ENCODE results near the gene DAPK1.

Gene DAPK1

GRCh38 chr9:87683751-87684626, 186.3 kb downstream of the DAPK1 start:
- DNase-seq (ENCODE audit: low read depth, low spot score), result no peak

GRCh38 chr9:87684627-87685219, 187.1 kb downstream of the DAPK1 start:
- DNase-seq (ENCODE audit: low read depth, low spot score), result peak; percentile 57

- DNase-seq (ENCODE audit: low read depth, low spot score), result no peak
Measured at GRCh38 chr9:87685441-87685840, 187.8 kb downstream of the DAPK1 start.

- no peak for DNase-seq (ENCODE audit: low read depth, low spot score)
Measured at GRCh38 chr9:87685871-87686519, 188.3 kb downstream of the DAPK1 start.

GRCh38 chr9:87686520-87687090, 188.9 kb downstream of the DAPK1 start:
- no peak for DNase-seq (ENCODE audit: low read depth, low spot score)

DNA sequence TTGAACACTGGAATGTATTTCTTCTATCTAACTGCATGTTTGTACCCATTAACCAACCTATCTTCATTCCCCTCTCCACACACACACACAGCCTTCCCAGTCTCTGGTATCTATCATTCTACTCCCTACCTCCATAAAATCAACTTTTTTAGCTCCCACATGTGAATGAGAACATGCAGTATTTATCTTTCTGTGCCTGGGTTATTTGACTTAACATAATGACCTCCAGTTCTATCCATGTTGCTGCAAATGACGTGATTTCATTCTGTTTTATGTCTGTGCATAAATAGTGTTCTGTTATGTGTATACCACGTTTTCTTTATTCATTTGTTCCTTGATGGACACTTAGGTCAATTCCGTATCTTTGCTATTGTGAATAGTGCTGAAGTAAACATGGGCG, 189.5 kb downstream of the DAPK1 start:
- DNase-seq (ENCODE audit: low read depth, low spot score), result no peak

DNA sequence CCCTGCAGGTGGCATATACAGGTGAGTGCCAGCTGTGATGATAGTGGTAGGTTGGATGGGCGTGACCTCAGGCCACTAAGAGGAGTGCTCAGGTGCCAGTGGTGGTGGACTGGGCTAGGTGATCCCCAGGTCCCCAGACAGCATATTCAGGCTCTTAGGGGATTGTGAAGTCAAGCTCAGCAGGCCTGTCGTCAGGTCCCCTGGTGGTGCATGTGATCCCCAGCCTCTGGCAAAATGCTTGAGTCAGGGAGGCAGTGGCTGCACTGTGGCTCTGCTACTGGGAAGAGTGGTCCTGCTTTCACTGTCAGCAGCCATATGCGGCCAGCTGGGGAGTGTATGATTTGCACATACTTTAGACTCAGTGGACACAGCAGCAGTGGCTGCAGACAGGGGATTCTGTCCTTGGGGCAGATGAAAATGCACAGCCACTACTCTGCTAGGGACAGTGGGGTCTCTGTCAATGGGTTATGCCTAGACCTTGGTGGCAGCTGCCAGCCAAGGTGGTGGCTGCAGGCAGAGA, 196.6 kb downstream of the DAPK1 start:
- no peak for DNase-seq (ENCODE audit: low read depth, low spot score)

- no peak for DNase-seq (ENCODE audit: low read depth, low spot score)
Measured at GRCh38 chr9:87695523-87695922, 197.9 kb downstream of the DAPK1 start.

- no peak for DNase-seq (ENCODE audit: low read depth, low spot score)
Measured at GRCh38 chr9:87696641-87697040, 199.0 kb downstream of the DAPK1 start.

DNA sequence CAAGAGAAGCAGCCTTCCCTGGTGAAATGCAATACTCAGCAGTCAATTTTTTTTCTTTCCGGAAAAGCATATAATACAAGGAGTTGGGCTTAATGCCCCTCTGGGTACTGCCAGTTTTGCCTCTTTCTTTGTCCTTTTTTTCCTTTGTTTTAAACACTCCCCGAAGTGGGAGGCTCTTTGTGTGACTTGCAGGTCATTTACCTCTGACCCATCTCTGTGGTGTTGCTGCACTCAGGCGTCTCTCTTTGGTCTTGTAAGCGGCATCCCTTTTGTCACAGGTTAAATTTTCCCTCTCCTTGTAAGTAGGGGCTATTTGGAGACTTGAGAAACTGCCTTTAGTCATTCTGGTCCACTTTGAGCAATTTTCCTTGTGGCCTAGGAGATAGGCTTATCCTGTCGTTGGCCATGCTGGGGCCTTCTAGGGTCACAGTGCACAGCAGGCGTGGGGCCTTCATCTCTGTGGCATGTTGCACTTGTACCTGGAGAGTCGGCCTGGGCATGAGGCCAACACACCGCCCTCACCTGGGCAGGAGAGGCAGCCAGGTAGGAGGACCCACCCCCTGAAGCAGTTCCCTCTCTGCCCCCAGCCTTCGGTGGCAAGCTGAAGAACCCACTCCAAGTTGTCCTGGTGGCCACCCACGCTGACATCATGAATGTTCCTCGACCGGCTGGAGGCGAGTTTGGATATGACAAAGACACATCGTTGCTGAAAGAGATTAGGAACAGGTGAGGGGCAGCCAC, 200.6 kb downstream of the DAPK1 start:
- no peak for DNase-seq (ENCODE audit: low read depth, low spot score)

DNA sequence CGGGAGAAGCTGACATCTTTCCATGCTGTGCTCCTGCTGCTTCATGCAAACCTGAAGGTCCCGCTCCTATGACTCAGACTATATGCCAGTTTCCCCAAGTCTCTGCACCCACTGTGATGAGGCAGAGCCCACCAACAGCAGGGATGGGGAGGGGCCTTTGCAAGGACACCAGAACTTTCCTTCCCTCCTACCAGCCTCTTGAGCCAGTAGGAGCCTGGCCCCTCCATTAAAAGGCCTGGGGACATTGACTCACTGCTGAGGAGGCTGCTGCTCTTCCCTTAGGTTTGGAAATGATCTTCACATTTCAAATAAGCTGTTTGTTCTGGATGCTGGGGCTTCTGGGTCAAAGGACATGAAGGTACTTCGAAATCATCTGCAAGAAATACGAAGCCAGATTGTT, 202.2 kb downstream of the DAPK1 start:
- DNase-seq (ENCODE audit: low read depth, low spot score), result no peak

DNA sequence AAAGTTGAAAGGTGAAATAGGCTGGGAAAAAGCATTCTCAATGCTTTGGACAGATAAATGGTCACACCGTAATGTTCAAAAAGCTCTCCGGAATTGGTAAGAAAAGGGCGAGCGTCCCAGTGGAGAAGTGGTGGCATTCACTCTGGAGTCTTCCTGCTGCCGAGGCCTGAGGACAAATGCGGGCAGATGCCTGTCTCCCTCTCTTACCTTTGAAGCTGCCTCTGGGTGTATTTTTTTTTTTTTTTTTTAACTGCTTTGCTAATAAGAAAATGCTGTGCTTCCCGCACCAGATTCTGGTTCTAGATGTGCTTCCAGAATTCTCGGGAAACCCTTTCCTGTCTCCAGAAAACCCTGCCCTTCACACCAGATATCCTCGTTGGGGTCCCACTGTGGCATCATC, 203.8 kb downstream of the DAPK1 start:
- DNase-seq (ENCODE audit: low read depth, low spot score), result no peak

- DNase-seq (ENCODE audit: low read depth, low spot score), result peak; percentile 91
Measured at GRCh38 chr9:87701931-87702421, 204.3 kb downstream of the DAPK1 start.

GRCh38 chr9:87702921-87703320, 205.3 kb downstream of the DAPK1 start:
- no peak for DNase-seq (ENCODE audit: low read depth, low spot score)

DNA sequence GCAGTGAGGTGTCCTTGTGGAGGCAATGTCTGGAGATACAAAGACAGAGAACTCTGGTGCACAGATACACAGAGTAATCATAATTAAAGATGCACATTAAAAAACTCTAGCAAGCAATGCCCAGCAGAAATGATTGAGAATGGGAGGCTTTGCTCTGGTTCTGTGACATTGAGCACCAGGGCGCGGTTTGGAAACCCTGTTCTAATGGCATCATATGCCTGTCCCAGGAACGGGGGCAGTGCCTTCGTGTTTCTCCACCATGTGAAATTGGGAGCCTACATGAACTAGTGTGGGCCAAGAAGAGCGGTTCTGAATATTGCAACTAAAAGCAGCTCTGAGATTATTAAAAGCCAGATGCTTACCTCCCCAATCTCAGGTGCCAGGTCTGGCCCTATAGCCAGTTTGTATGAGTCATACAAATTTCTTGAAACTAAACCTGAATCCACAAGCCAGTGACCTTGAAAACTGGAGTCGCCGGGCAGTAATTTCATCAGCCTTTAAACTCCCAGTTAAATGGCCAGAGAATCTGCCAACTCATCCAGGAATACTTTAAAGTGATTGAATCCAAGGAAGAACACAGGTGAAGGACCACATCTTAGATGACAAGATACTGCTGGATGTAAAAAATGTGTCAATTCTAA, 206.1 kb downstream of the DAPK1 start:
- DNase-seq (ENCODE audit: low read depth, low spot score), result peak; percentile 34

DNA sequence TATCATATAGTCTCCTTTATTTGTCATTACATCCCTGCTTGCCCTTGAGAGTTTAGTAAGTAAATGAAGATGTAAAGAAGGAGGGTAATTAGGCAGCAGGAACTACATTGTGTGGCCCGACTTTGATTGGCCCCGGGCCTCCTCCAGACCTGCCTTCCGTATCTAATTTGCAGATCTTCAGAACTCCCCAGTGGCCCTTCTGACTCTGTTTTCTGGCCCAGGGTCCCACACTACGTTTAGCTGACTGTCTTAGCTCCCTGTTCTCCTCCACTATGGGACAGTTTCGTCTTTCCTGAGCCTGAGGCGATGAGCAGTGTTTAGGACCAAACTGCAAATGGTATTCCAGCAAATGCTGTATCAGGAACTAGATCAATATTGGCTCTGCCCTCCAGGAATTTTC, 206.7 kb downstream of the DAPK1 start:
- DNase-seq (ENCODE audit: low read depth, low spot score), result no peak

DNA sequence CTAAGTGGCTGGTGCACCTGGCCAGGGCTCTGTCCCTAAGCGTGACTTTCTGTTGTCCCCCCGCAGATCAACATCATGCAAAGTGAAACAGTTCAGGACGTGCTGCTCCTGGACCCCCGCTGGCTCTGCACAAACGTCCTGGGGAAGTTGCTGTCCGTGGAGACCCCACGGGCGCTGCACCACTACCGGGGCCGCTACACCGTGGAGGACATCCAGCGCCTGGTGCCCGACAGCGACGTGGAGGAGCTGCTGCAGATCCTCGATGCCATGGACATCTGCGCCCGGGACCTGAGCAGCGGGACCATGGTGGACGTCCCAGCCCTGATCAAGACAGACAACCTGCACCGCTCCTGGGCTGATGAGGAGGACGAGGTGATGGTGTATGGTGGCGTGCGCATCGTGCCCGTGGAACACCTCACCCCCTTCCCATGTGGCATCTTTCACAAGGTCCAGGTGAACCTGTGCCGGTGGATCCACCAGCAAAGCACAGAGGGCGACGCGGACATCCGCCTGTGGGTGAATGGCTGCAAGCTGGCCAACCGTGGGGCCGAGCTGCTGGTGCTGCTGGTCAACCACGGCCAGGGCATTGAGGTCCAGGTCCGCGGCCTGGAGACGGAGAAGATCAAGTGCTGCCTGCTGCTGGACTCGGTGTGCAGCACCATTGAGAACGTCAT, 208.5 kb downstream of the DAPK1 start:
- no peak for DNase-seq (ENCODE audit: low read depth, low spot score)

DNA sequence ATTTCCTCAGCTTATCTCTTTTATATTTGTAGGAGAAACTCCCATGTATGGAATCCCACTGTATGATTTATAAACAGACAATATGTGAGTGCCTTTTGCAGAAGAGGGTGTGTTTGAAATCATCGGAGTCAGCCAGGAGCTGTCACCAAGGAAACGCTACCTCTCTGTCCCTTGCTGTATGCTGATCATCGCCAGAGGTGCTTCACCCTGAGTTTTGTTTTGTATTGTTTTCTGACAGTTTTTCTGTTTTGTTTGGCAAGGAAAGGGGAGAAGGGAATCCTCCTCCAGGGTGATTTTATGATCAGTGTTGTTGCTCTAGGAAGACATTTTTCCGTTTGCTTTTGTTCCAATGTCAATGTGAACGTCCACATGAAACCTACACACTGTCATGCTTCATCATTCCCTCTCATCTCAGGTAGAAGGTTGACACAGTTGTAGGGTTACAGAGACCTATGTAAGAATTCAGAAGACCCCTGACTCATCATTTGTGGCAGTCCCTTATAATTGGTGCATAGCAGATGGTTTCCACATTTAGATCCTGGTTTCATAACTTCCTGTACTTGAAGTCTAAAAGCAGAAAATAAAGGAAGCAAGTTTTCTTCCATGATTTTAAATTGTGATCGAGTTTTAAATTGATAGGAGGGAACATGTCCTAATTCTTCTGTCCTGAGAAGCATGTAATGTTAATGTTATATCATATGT, 210.3 kb downstream of the DAPK1 start:
- no peak for DNase-seq (ENCODE audit: low read depth, low spot score)

- DNase-seq (ENCODE audit: low read depth, low spot score), result no peak
Measured at GRCh38 chr9:87708546-87708945, 210.9 kb downstream of the DAPK1 start.
